Colonic mucosa (tissue), 4 donors: ENCODE data around the gene KRT73. TPM values are rescaled to one million over a fixed set of nuclear protein-coding genes. Genes with fewer than 3 reads are reported as not detected.

Experiments used
- DNase-seq: peaks from one replicate; pipeline ENCODE4 v3.0.0-alpha.2; 2020
- H3K27ac ChIP-seq: fragments of 200-600 bp; one replicate; pipeline ENCODE4 v1.8.0; 2021
- H3K27me3 ChIP-seq: fragments of 200-600 bp; one replicate; pipeline ENCODE4 v1.8.0; 2021
- H3K36me3 ChIP-seq: fragments of 200-600 bp; one replicate; pipeline ENCODE4 v1.8.0; 2021
- H3K4me1 ChIP-seq: fragments of 200-600 bp; one replicate; pipeline ENCODE4 v1.8.0; 2021; ENCODE audit warnings: mild to moderate bottlenecking
- H3K4me3 ChIP-seq: fragments of 200-600 bp; one replicate; pipeline ENCODE4 v1.8.0; 2021
- H3K9ac ChIP-seq, 2 donors: one replicate each; pipeline ENCODE4 v1.7.0; 2013; ENCODE audit warnings: control low read depth in 2 of 2, low read depth in 2 of 2, low read length in 2 of 2
- H3K9me3 ChIP-seq: fragments of 200-600 bp; one replicate; pipeline ENCODE4 v1.8.0; 2021
- CTCF ChIP-seq: fragments of 200-600 bp; IDR thresholded peaks from one replicate; pipeline ENCODE4 v1.8.0; 2022; ENCODE audit warnings: antibody characterized with exemption, mild to moderate bottlenecking
- intact Hi-C: fragments of 100-400 bp; cut with DNase I; formaldehyde crosslinking; loops from one replicate; pipeline ENCODE4 v1.14.1; 2022
- total RNA-seq, 2 donors: library from RNA; stranded (reverse); fragmentation: NEBNext Ultra II Directional in 1 of 2; extraction: Animal tissue kit (Norgen Biotek cat#: 25700) in 1 of 2; gene quantifications; one replicate each; pipeline ENCODE4 v1.2.1, GENCODE V29; 2021
- donor health status: healthy.
- donor health status: DM: no; HTN: no; CAD: no.
- donor health status: DM: no; HTN: no; CAD: no.

Gene KRT73
- total RNA-seq, 2 donors from 2014 or later, result not detected

GRCh38 chr12:52658196-52658595 is 39.8 kb upstream of the KRT73 start:
- no peaks in the 10 kb centered on the region for H3K36me3 ChIP-seq
- no peaks in the 10 kb centered on the region for H3K27me3 ChIP-seq
- H3K9me3 ChIP-seq, result no peaks in the 10 kb centered on the region
- no peak for TF ChIP-seq CTCF
- intact Hi-C loops, result no loop called here
- no peaks in the 10 kb centered on the region for H3K4me1 ChIP-seq
- H3K9ac ChIP-seq, result no peak overlapping the region
- no peak overlapping the region for H3K27ac ChIP-seq
- no peak for DNase-seq
- H3K4me3 ChIP-seq, result no peak overlapping the region

GRCh38 chr12:52657250-52657902 is 39.0 kb upstream of the KRT73 start:
- Histone ChIP-seq H3K4me1 (no peaks in the 10 kb centered on the region), H3K27ac (no peak overlapping the region), H3K36me3 (no peaks in the 10 kb centered on the region), H3K9me3 (no peaks in the 10 kb centered on the region), H3K9ac (no peak overlapping the region), H3K27me3 (no peaks in the 10 kb centered on the region), H3K4me3 (no peak overlapping the region)
- intact Hi-C loops, result no loop called here
- no peak for TF ChIP-seq CTCF
- DNase-seq, result no peak

GRCh38 chr12:52656616-52657015 is 38.3 kb upstream of the KRT73 start:
- Histone ChIP-seq H3K9me3 (no peaks in the 10 kb centered on the region), H3K27ac (no peak overlapping the region), H3K4me3 (no peak overlapping the region), H3K27me3 (no peaks in the 10 kb centered on the region), H3K4me1 (no peaks in the 10 kb centered on the region), H3K9ac (no peak overlapping the region), H3K36me3 (no peaks in the 10 kb centered on the region)
- no peak for DNase-seq
- no peak for TF ChIP-seq CTCF
- intact Hi-C loops, result no loop called here

GRCh38 chr12:52655720-52656124 is 37.4 kb upstream of the KRT73 start:
- Histone ChIP-seq H3K9me3 (no peaks in the 10 kb centered on the region), H3K27ac (no peak overlapping the region), H3K27me3 (no peaks in the 10 kb centered on the region), H3K9ac (no peak overlapping the region), H3K4me1 (no peaks in the 10 kb centered on the region), H3K36me3 (no peaks in the 10 kb centered on the region), H3K4me3 (no peak overlapping the region)
- intact Hi-C loops, result no loop called here
- TF ChIP-seq CTCF, result no peak
- no peak for DNase-seq

GRCh38 chr12:52655251-52655650 is 36.9 kb upstream of the KRT73 start:
- Histone ChIP-seq H3K9me3 (no peaks in the 10 kb centered on the region), H3K36me3 (no peaks in the 10 kb centered on the region), H3K4me3 (no peak overlapping the region), H3K27me3 (no peaks in the 10 kb centered on the region), H3K4me1 (peaks cover 3% of the 10 kb centered on the region), H3K9ac (no peak overlapping the region), H3K27ac (no peak overlapping the region)
- no peak for TF ChIP-seq CTCF
- intact Hi-C loops, result no loop called here
- DNase-seq, result no peak
